CD4-positive, alpha-beta memory T cell (primary cell): ENCODE results near the gene DCHS2. TPM values are rescaled to one million over a fixed set of nuclear protein-coding genes. Genes with fewer than 3 reads are reported as not detected.

Source experiments
- CTCF ChIA-PET: fragments of 350-600 bp; sonication (Branson Sonifier 250); formaldehyde crosslinking; loops from one replicate; lab custom pipeline; 2021; ENCODE audit warnings: inconsistent platforms; ENCODE audit not compliant: partially characterized antibody; lab: Charles Lee
- POLR2A ChIA-PET: fragments of 350-600 bp; sonication (Branson Sonifier 250); formaldehyde crosslinking; loops from one replicate; lab custom pipeline; 2021; ENCODE audit not compliant: partially characterized antibody; lab: Charles Lee
- DNase-seq, 5 donors: peaks; one replicate each; pipeline versions ENCODE4 v3.0.0 to v3.0.0-alpha.2; 2020 to 2022; ENCODE audit warnings: mixed read lengths in 1 of 5
- H3K27ac ChIP-seq: one replicate; pipeline ENCODE4 v1.7.0; 2013; ENCODE audit warnings: low read depth, low read length
- H3K27me3 ChIP-seq: 2 replicates; pipeline ENCODE4 v1.7.0; 2013; ENCODE audit warnings: mild to moderate bottlenecking, low read length, moderate library complexity; ENCODE audit not compliant: insufficient read depth
- H3K36me3 ChIP-seq: 2 replicates; pipeline ENCODE4 v1.7.0; 2013; ENCODE audit warnings: mild to moderate bottlenecking, low read length, moderate library complexity; ENCODE audit not compliant: insufficient read depth
- H3K4me1 ChIP-seq: 2 replicates; pipeline ENCODE4 v1.7.0; 2013; ENCODE audit warnings: mild to moderate bottlenecking, low read length, moderate library complexity; ENCODE audit not compliant: insufficient read depth
- H3K4me3 ChIP-seq, 2 donors: one replicate each; pipeline ENCODE4 v1.7.0; 2013; ENCODE audit warnings: low read length in 2 of 2, mild to moderate bottlenecking in 1 of 2
- H3K9me3 ChIP-seq, 2 donors: one replicate each; pipeline ENCODE4 v1.7.0; 2013; ENCODE audit warnings: low read length in 2 of 2, control low read depth in 1 of 2; ENCODE audit not compliant: control insufficient read depth in 1 of 2
- H3K27ac Mint-ChIP-seq, 7 donors: one replicate each; pipeline ENCODE4 v1.8.0; 2020 to 2021; ENCODE audit warnings: mixed read lengths in 7 of 7, mild to moderate bottlenecking in 6 of 7, inconsistent platforms in 3 of 7, moderate library complexity in 3 of 7
- H3K27me3 Mint-ChIP-seq, 2 donors: one replicate each; pipeline ENCODE4 v1.8.0; 2020 to 2021; ENCODE audit warnings: mixed read lengths in 2 of 2
- H3K36me3 Mint-ChIP-seq, 2 donors: one replicate each; pipeline ENCODE4 v1.8.0; 2020 to 2021; ENCODE audit warnings: mixed read lengths in 2 of 2, inconsistent platforms in 1 of 2, mild to moderate bottlenecking in 1 of 2
- H3K4me1 Mint-ChIP-seq, 4 donors: one replicate each; pipeline ENCODE4 v1.8.0; 2020 to 2021; ENCODE audit warnings: mixed read lengths in 4 of 4, mild to moderate bottlenecking in 1 of 4
- H3K4me3 Mint-ChIP-seq, 8 donors: one replicate each; pipeline ENCODE4 v1.8.0; 2020 to 2021; ENCODE audit warnings: mixed read lengths in 8 of 8, mild to moderate bottlenecking in 7 of 8, moderate library complexity in 6 of 8, inconsistent platforms in 3 of 8
- H3K9me3 Mint-ChIP-seq, 8 donors: one replicate each; pipeline ENCODE4 v1.8.0; 2020 to 2021; ENCODE audit warnings: mixed read lengths in 8 of 8, mild to moderate bottlenecking in 5 of 8, inconsistent platforms in 3 of 8, moderate library complexity in 1 of 8
- intact Hi-C: fragments of 100-400 bp; cut with micrococcal nuclease; formaldehyde crosslinking; loops from one replicate; pipeline ENCODE4 v1.15.1; 2023
- polyA plus RNA-seq, 2 donors: library from polyadenylated mRNA; unstranded; fragments of 300-500 nt; fragmentation: Illumina TruSeq; gene quantifications; one replicate each; pipeline ENCODE4 v1.2.3, GENCODE V29; 2021
- total RNA-seq, 2 experiments: library from RNA; stranded (reverse); gene quantifications; one replicate each; pipeline ENCODE4 v1.2.3, GENCODE V29; 2021

The DCHS2 gene
- total and polyA plus RNA-seq, 4 experiments from 2014 or later: 0.14 to 0.33 (median 0.17) TPM; not detected in 1

DNA sequence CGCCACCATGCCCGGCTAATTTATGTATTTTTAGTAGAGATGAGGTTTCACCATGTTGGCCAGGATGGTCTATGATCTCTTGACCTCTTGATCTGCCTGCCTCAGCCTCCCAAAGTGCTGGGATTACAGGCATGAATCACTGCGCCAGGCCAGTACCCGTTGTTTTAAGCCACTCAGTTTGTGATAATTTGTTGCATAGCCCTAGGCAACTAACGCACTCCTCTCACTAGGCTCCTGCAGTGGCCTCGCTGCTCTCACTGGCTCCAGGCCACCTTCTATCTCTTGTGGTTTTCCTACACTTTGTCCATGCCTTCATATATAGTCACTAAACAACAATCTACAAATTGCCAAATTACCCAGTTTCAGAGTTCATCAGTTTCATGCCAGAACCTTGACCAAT lies 58.1 kb downstream of the DCHS2 start:
- H3K36me3 ChIP-seq: no peaks in the 10 kb centered on the region
- ChIA-PET CTCF (no interaction called here), POLR2A (no interaction called here)
- no peak for DNase-seq
- H3K4me1 Mint-ChIP-seq: no peaks in the 10 kb centered on the region
- no peak overlapping the region for H3K4me3 ChIP-seq
- no peak overlapping the region for H3K27ac Mint-ChIP-seq
- intact Hi-C loops: no loop called here
- H3K4me1 ChIP-seq: no peaks in the 10 kb centered on the region
- no peaks in the 10 kb centered on the region for H3K9me3 Mint-ChIP-seq
- no peaks in the 10 kb centered on the region for H3K36me3 Mint-ChIP-seq
- peaks cover 3 to 4% of the 10 kb centered on the region in 2 donors for H3K27me3 Mint-ChIP-seq
- no peaks in the 10 kb centered on the region for H3K27me3 ChIP-seq
- no peak overlapping the region for H3K27ac ChIP-seq
- H3K4me3 Mint-ChIP-seq: no peak overlapping the region
- no peaks in the 10 kb centered on the region for H3K9me3 ChIP-seq

DNA sequence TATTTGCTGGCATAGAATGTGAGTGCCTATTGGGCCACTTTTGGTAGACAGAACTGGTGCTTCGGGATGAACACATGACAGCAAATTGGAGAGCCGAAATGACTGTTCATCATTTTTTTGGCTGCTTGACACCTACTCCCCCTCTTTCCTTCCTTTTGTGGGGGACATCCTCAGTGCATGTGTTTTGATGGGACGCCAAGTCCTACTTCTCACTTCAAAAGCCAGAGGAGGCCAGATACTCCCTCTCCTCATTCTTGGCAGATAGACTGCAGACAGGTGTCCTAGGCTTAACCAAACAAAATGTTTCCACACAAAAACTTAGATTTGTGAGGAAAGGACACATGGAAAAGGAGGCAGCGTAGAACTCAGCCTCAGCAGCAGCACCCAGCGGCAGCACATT lies 62.4 kb downstream of the DCHS2 start:
- CTCF ChIA-PET: no interaction called here
- intact Hi-C loops: no loop called here
- no peaks in the 10 kb centered on the region for H3K4me1 ChIP-seq
- H3K4me3 ChIP-seq: no peak overlapping the region
- Mint-ChIP-seq H3K4me3 (no peak overlapping the region), H3K27ac (no peak overlapping the region), H3K27me3 (peaks cover 6 to 8% of the 10 kb centered on the region in 2 donors), H3K36me3 (no peaks in the 10 kb centered on the region), H3K4me1 (no peaks in the 10 kb centered on the region), H3K9me3 (no peaks in the 10 kb centered on the region)
- H3K9me3 ChIP-seq: no peaks in the 10 kb centered on the region
- no peaks in the 10 kb centered on the region for H3K27me3 ChIP-seq
- POLR2A ChIA-PET: no interaction called here
- no peak overlapping the region for H3K27ac ChIP-seq
- no peak for DNase-seq
- no peaks in the 10 kb centered on the region for H3K36me3 ChIP-seq

DNA sequence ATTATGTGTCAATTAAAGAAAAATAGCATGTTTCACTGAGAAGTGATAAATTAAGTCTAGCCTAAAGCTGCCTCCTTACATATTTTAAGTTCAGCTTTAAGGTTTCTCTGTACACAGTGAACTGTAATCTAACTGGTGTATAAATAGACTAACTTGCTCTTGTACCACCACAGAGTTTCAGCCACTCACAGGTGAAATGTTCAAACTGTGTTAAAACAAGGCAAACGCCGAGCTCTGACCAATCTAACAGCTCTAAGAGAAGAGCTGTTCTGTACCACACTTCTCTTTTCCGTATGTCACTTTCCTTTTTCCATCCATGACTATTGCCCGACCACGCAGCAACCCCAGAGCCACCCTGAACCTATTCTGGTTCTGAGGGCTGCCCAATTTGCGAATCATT lies 64.5 kb downstream of the DCHS2 start:
- Mint-ChIP-seq H3K27ac (peak overlapping the region in 1 of 7 donors; percentile 54), H3K27me3 (peaks cover 8 to 12% of the 10 kb centered on the region in 2 donors), H3K4me1 (no peaks in the 10 kb centered on the region), H3K9me3 (no peaks in the 10 kb centered on the region), H3K4me3 (no peak overlapping the region), H3K36me3 (no peaks in the 10 kb centered on the region)
- H3K36me3 ChIP-seq: no peaks in the 10 kb centered on the region
- CTCF ChIA-PET: interaction anchor here (0.6 kb wide), 1 partner anchor 13 kb away, joined by 4 read pairs; no protein-coding TSS in a partner anchor
- no peak overlapping the region for H3K27ac ChIP-seq
- DNase-seq: no peak
- H3K9me3 ChIP-seq: no peaks in the 10 kb centered on the region
- intact Hi-C loops: no loop called here
- POLR2A ChIA-PET: no interaction called here
- H3K27me3 ChIP-seq: no peaks in the 10 kb centered on the region
- no peak overlapping the region for H3K4me3 ChIP-seq
- H3K4me1 ChIP-seq: no peaks in the 10 kb centered on the region

DNA sequence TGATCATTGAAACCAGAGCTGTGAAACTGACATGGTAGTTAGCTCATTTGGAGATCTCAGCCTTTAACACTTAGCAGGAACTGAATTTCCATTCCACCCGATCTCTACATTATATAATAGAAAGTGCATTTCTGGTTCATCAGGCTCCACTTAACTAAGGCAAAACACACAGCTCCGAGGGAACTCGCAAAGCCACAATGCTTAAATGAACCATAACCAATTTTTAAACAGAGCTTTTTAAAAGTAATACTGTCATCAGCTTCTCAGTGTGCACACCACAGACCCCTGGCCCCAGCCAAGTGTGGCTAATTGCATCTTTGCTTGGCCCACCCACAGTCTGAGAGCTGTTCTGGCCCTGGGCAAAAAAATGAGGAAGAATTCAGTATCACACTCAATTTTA lies 66.1 kb downstream of the DCHS2 start:
- Mint-ChIP-seq H3K9me3 (peaks cover 0 to 3% (median 0%) of the 10 kb centered on the region in 8 donors), H3K27ac (no peak overlapping the region), H3K4me3 (no peak overlapping the region), H3K27me3 (peaks cover 8 to 17% of the 10 kb centered on the region in 2 donors), H3K36me3 (no peaks in the 10 kb centered on the region), H3K4me1 (no peaks in the 10 kb centered on the region)
- ChIA-PET CTCF (no interaction called here), POLR2A (no interaction called here)
- no peaks in the 10 kb centered on the region for H3K4me1 ChIP-seq
- no peaks in the 10 kb centered on the region for H3K36me3 ChIP-seq
- DNase-seq: no peak
- no peak overlapping the region for H3K4me3 ChIP-seq
- no peaks in the 10 kb centered on the region for H3K27me3 ChIP-seq
- H3K9me3 ChIP-seq: no peaks in the 10 kb centered on the region
- H3K27ac ChIP-seq: no peak overlapping the region
- intact Hi-C loops: no loop called here

DNA sequence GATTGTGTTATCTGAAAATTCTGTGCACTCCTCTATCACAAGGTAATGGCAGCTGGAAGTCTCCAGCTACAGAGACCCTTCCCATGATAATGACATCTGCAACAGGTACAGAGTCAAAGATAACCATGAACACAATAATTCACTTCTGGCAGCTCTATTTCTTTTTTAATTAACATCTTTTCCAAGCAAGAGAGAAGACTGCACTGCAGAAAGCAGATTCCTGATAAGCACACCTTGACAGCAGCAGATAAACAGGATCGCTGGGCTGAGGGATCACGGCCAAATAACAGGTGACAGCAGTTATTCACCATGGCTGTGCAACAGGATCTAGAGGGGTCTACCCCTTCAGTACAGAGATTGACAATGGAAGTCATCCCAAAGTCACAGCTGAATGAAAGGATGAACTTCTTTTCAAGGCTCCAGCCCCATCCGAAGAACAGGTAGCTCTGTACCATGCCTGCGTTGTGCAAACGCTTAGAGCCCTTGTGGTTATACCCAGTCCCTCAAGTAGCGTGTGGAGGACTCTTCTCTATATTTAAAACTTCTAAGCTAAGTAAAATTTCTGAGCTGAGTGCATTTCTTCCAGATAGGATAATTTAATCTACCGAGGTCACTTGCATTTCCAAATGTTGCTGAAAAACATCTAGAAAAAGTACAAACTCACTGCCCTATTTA lies 66.7 kb downstream of the DCHS2 start:
- ChIA-PET POLR2A (no interaction called here), CTCF (no interaction called here)
- intact Hi-C loops: no loop called here
- Histone ChIP-seq H3K27ac (no peak overlapping the region), H3K4me3 (no peak overlapping the region), H3K27me3 (no peaks in the 10 kb centered on the region), H3K36me3 (no peaks in the 10 kb centered on the region), H3K4me1 (no peaks in the 10 kb centered on the region), H3K9me3 (no peaks in the 10 kb centered on the region)
- Mint-ChIP-seq H3K27ac (no peak overlapping the region), H3K36me3 (no peaks in the 10 kb centered on the region), H3K9me3 (peaks cover 0 to 3% (median 0%) of the 10 kb centered on the region in 8 donors), H3K27me3 (peaks cover 9 to 17% of the 10 kb centered on the region in 2 donors), H3K4me3 (no peak overlapping the region), H3K4me1 (no peaks in the 10 kb centered on the region)
- DNase-seq: no peak

DNA sequence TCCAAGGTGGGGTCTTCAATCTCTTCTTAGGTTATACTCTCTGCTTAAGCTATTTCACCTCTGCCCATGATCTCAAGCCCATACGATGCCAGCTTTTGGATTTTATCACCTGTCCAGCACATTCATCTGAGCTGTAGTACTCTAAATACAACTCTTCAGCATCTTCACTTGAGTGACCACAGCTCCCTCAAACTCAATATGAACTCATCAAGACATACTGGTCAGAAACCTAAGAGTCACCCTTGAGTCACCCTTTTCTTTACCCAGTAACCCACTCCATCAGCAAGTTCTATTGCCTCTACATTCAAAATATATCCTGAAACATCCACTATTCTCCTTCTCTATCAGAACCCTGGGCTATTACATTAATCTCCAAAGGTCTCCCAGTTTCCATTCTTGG lies 69.4 kb downstream of the DCHS2 start:
- Histone ChIP-seq H3K9me3 (no peaks in the 10 kb centered on the region), H3K27ac (no peak overlapping the region), H3K4me1 (no peaks in the 10 kb centered on the region), H3K27me3 (no peaks in the 10 kb centered on the region), H3K4me3 (no peak overlapping the region), H3K36me3 (no peaks in the 10 kb centered on the region)
- DNase-seq: no peak
- ChIA-PET CTCF (no interaction called here), POLR2A (no interaction called here)
- intact Hi-C loops: no loop called here
- no peak overlapping the region for H3K27ac Mint-ChIP-seq
- H3K4me3 Mint-ChIP-seq: no peak overlapping the region
- H3K36me3 Mint-ChIP-seq: no peaks in the 10 kb centered on the region
- peaks cover 0 to 3% (median 0%) of the 10 kb centered on the region in 8 donors for H3K9me3 Mint-ChIP-seq
- peaks cover 18 to 21% of the 10 kb centered on the region in 2 donors for H3K27me3 Mint-ChIP-seq
- peaks cover 0 to 5% (median 2%) of the 10 kb centered on the region in 4 donors for H3K4me1 Mint-ChIP-seq

DNA sequence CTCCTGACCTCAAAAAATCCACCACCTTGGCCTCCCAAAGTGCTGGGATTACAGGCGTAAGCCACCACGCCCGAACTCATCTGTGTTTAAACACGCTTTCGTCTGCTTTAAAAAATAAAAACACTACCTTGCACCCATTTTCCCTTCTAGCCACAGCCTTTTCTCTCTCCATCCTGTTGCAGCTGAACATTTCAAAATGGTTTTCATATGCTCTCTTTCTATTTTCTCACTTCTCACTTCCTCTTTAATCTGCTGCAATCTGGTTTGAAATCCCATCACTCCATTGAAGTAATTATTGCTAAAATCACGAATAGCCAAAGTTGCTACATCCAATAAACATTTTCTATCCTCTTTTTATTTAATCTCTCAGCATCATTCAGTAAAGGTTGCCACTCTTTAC lies 70.0 kb downstream of the DCHS2 start:
- H3K27me3 ChIP-seq: no peaks in the 10 kb centered on the region
- no peaks in the 10 kb centered on the region for H3K36me3 Mint-ChIP-seq
- H3K9me3 ChIP-seq: no peaks in the 10 kb centered on the region
- intact Hi-C loops: no loop called here
- peaks cover 5 to 10% (median 6%) of the 10 kb centered on the region in 4 donors for H3K4me1 Mint-ChIP-seq
- H3K4me3 ChIP-seq: no peak overlapping the region
- H3K27ac ChIP-seq: no peak overlapping the region
- CTCF ChIA-PET: no interaction called here
- H3K27me3 Mint-ChIP-seq: peaks cover 21 to 26% of the 10 kb centered on the region in 2 donors
- no peak overlapping the region for H3K27ac Mint-ChIP-seq
- H3K4me1 ChIP-seq: peaks cover 3% of the 10 kb centered on the region
- no peaks in the 10 kb centered on the region for H3K36me3 ChIP-seq
- POLR2A ChIA-PET: no interaction called here
- peaks cover 0 to 3% (median 0%) of the 10 kb centered on the region in 8 donors for H3K9me3 Mint-ChIP-seq
- H3K4me3 Mint-ChIP-seq: no peak overlapping the region
- no peak for DNase-seq
